Measurements from ENCODE around the gene IRF9.

The IRF9 gene

DNA sequence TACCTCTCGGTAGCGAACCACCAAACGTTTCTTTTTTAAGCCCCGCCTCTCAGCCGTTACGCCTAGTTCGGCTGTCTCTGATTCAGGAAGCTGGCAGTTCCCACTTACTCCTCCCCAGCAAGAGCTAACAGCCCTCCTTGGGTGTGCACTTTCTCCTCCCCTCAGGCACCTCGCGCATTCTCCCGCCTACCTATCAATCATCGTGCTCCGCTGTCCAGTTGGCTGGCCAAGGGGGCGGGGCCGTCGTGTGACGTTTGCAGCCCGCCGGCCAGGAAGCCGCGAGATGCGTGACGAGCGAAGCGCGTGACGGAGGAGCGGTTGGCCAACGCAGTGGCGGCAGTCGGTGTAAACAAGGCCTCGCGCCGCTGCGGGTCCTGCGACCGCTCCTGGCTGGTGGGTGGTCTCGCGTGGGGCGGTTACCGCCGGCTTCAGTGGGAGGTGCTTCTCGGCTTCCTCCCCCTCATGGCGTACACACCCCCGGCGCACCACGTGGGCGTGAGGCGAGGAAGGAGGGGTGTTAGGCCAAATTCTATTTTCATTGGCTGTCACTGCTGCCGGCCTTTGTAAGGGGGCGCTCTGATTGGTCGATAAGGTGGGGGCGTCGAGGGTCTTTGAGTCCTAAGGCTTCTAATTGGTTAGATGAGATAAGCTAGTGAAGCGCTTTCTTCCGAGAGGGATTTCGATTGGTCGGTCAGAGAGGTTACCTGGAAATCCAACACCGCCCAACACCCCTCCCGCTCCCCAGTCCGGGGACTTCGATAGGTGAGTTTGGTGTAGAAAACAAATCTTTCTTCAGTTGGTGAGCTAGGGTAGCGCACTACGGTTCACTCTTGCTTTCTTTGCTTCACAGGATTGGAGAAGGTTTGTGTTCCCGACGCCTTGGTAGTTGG is 46.3 kb upstream of the IRF9 start, which contains the start of the genes DCAF11 and NRL:
Gene DCAF11, plus strand, starts transcription at position 246 of the 890 bp plus-strand sequence. CDS start 818 bp downstream, outside the sequence.
Gene NRL, minus strand, starts transcription at position 418 of the 890 bp plus-strand sequence. CDS start 32,101 bp downstream, outside the sequence.
- Histone ChIP-seq H4K20me1 (ENCODE audit: insufficient read depth, low read length) (no peaks in the 10 kb centered on the region), H3K9ac (ENCODE audit: low read depth, low read length) (peak within 1 kb of the TSS; percentile 76), H3K36me3 (ENCODE audit: insufficient read depth, low read length) (peaks cover 36% of the 10 kb centered on the region), H3K4me2 (ENCODE audit: insufficient read depth, low read length) (peak within 1 kb of the TSS; percentile 93), H3K4me1 (ENCODE audit: insufficient read depth, low read length) (peaks cover 23% of the 10 kb centered on the region), H3K9me3 (ENCODE audit: insufficient read depth, low read length, severe bottlenecking) (no peaks in the 10 kb centered on the region), H3K4me3 (ENCODE audit: low read depth in 1 of 2, low read length in 2 of 2) (peak within 1 kb of the TSS; percentile 28 to 63), H3K27me3 (ENCODE audit: insufficient read depth, low read length, poor library complexity) (no peaks in the 10 kb centered on the region), H2AFZ (ENCODE audit: low read depth, low read length) (peak within 1 kb of the TSS; percentile 98), H3K27ac (ENCODE audit: low read length) (peak within 1 kb of the TSS; percentile 100), H3K79me2 (ENCODE audit: insufficient read depth, low read length) (peaks cover 22% of the 10 kb centered on the region)
- peak; percentile 99 for DNase-seq
- ATAC-seq (ENCODE audit: insufficient read depth, low read depth) = peak; percentile 87
- TF ChIP-seq CTCF (IDR thresholded peaks at IDR 0.05; ENCODE audit: borderline replicate concordance, extremely low read depth, low read length, poor library complexity, severe bottlenecking) (no peak), EZH2 (IDR thresholded peaks at IDR 0.05; ENCODE audit: borderline replicate concordance, low read depth, low read length, severe bottlenecking) (no peak)

GRCh38 chr14:24115422-24116127 is 45.5 kb upstream of the IRF9 start:
- Histone ChIP-seq H3K9ac (ENCODE audit: low read depth, low read length) (peak overlapping the region; percentile 76), H3K4me3 (ENCODE audit: low read depth in 1 of 2, low read length in 2 of 2) (peak overlapping the region; percentile 28 to 63), H4K20me1 (ENCODE audit: insufficient read depth, low read length) (no peaks in the 10 kb centered on the region), H2AFZ (ENCODE audit: low read depth, low read length) (peak overlapping the region; percentile 85), H3K4me2 (ENCODE audit: insufficient read depth, low read length) (peak overlapping the region; percentile 93), H3K4me1 (ENCODE audit: insufficient read depth, low read length) (peaks cover 23% of the 10 kb centered on the region), H3K79me2 (ENCODE audit: insufficient read depth, low read length) (peaks cover 22% of the 10 kb centered on the region), H3K27me3 (ENCODE audit: insufficient read depth, low read length, poor library complexity) (no peaks in the 10 kb centered on the region), H3K36me3 (ENCODE audit: insufficient read depth, low read length) (peaks cover 39% of the 10 kb centered on the region), H3K27ac (ENCODE audit: low read length) (peak overlapping the region; percentile 100), H3K9me3 (ENCODE audit: insufficient read depth, low read length, severe bottlenecking) (no peaks in the 10 kb centered on the region)
- ATAC-seq (ENCODE audit: insufficient read depth, low read depth) (no peak), DNase-seq (no peak)
- no peak for TF ChIP-seq EZH2 (IDR thresholded peaks at IDR 0.05; ENCODE audit: borderline replicate concordance, low read depth, low read length, severe bottlenecking)
- no peak for TF ChIP-seq CTCF (IDR thresholded peaks at IDR 0.05; ENCODE audit: borderline replicate concordance, extremely low read depth, low read length, poor library complexity, severe bottlenecking)

DNA sequence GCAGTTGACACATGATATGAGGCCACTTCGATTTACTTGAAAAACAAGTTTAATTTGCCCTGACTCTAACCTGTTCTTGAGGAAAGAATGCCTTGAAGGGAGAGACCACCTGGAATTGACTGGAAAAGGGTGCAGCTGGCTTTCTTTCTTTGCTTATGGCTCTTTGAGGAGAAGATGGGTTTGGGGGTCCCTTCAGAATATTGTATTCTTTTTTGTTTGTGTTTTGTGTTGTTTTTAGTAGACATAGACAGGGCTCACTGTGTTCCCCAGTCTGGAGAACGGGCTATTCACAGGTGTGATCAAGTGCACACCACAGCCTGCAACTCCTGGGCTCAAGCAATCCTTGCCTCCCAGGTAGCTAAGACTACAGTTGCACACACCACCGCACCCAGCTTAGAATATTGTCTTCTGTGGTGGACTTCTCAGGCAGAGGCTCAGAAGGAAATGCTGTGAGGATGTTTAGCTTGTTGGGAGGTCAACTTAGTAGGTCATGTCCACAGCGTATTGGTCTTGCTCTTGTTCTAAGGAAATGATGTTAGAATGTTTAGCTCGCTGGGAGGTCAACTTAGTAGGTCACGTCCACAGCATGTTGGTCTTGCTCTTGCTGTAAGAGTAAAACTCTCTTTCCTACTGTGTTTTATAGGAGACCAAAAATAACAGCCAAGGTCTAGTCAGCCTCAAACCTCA is 44.8 kb upstream of the IRF9 start:
- Histone ChIP-seq H3K9me3 (ENCODE audit: insufficient read depth, low read length, severe bottlenecking) (no peaks in the 10 kb centered on the region), H3K27me3 (ENCODE audit: insufficient read depth, low read length, poor library complexity) (no peaks in the 10 kb centered on the region), H3K4me3 (ENCODE audit: low read depth in 1 of 2, low read length in 2 of 2) (peak overlapping the region in 1 of 2 experiments; percentile 63; a peak in 3 of 4 replicates), H4K20me1 (ENCODE audit: insufficient read depth, low read length) (no peaks in the 10 kb centered on the region), H2AFZ (ENCODE audit: low read depth, low read length) (no peak overlapping the region), H3K36me3 (ENCODE audit: insufficient read depth, low read length) (peaks cover 46% of the 10 kb centered on the region), H3K79me2 (ENCODE audit: insufficient read depth, low read length) (peaks cover 22% of the 10 kb centered on the region), H3K4me2 (ENCODE audit: insufficient read depth, low read length) (peak overlapping the region; percentile 93), H3K9ac (ENCODE audit: low read depth, low read length) (peak overlapping the region; percentile 76), H3K27ac (ENCODE audit: low read length) (no peak overlapping the region; the same call in 1 of the 2 replicates), H3K4me1 (ENCODE audit: insufficient read depth, low read length) (peaks cover 23% of the 10 kb centered on the region)
- no peak for ATAC-seq (ENCODE audit: insufficient read depth, low read depth)
- TF ChIP-seq EZH2 (IDR thresholded peaks at IDR 0.05; ENCODE audit: borderline replicate concordance, low read depth, low read length, severe bottlenecking) (no peak), CTCF (IDR thresholded peaks at IDR 0.05; ENCODE audit: borderline replicate concordance, extremely low read depth, low read length, poor library complexity, severe bottlenecking) (no peak)
- DNase-seq = no peak
